Osteoblast (primary cell): ENCODE data around the gene TMEM245. TPM values are rescaled to one million over a fixed set of nuclear protein-coding genes. Genes with fewer than 3 reads are reported as not detected.
"Not testable (repeated sequence)": the region's sequence is repeated elsewhere in the genome, so short reads cannot be mapped to it uniquely, and the experiment has no call there.

Experiments
- DNase-seq: peaks from one replicate; pipeline ENCODE4 v3.0.0; 2011; ENCODE audit warnings: low spot score, mixed read lengths; ENCODE audit not compliant: insufficient read length; ENCODE audit errors: missing footprints
- H2AFZ ChIP-seq: 2 replicates; pipeline ENCODE4 v1.6.0; 2011; ENCODE audit warnings: mild to moderate bottlenecking, low read length
- H3K27ac ChIP-seq: 2 replicates; pipeline ENCODE4 v1.5.1; 2011; ENCODE audit warnings: mild to moderate bottlenecking, low read depth, low read length, moderate library complexity
- H3K27me3 ChIP-seq: 2 replicates; pipeline ENCODE4 v1.6.0; 2012; ENCODE audit warnings: mild to moderate bottlenecking, control low read depth, inconsistent platforms, low read length, moderate library complexity; ENCODE audit not compliant: insufficient read depth
- H3K36me3 ChIP-seq: 2 replicates; pipeline ENCODE4 v1.5.1; 2011; ENCODE audit warnings: mild to moderate bottlenecking, low read length, control low read depth, moderate library complexity; ENCODE audit not compliant: insufficient read depth
- H3K4me1 ChIP-seq: 2 replicates; pipeline ENCODE4 v1.5.1; 2011; ENCODE audit warnings: mild to moderate bottlenecking, low read length, control low read depth, moderate library complexity; ENCODE audit not compliant: insufficient read depth
- H3K4me2 ChIP-seq: 2 replicates; pipeline ENCODE4 v1.6.0; 2011; ENCODE audit warnings: mild to moderate bottlenecking, low read length; ENCODE audit not compliant: insufficient read depth
- H3K4me3 ChIP-seq: fragments of 200-600 bp; sonication (generic); 3 replicates; pipeline ENCODE4 v1.5.1; 2012; ENCODE audit warnings: mild to moderate bottlenecking, low read length, inconsistent platforms; ENCODE audit not compliant: insufficient read depth
- H3K79me2 ChIP-seq: 2 replicates; pipeline ENCODE4 v1.6.0; 2012; ENCODE audit warnings: mild to moderate bottlenecking, low read length, control low read depth, inconsistent platforms; ENCODE audit not compliant: insufficient read depth
- H3K9me3 ChIP-seq: 2 replicates; pipeline ENCODE4 v1.5.1; 2011; ENCODE audit warnings: low read depth, low read length, control low read depth
- H4K20me1 ChIP-seq: 2 replicates; pipeline ENCODE4 v1.6.0; 2012; ENCODE audit warnings: mild to moderate bottlenecking, low read length, control low read depth; ENCODE audit not compliant: insufficient read depth
- total RNA-seq: library from RNA; depleted of rRNA; stranded (reverse); fragments of >200 nt; gene quantifications from 2 replicates; pipeline ENCODE4 v1.2.3, GENCODE V29; 2012
- TF ChIP-seq, protein P1 (sequence below): IDR thresholded peaks from 2 replicates; pipeline ENCODE4 v1.5.1; 2011; ENCODE audit warnings: mild to moderate bottlenecking, low read depth, low read length, moderate library complexity; ENCODE audit errors: extremely low read depth

Gene TMEM245
- total RNA-seq, 1 donor: 45.2 TPM

DNA sequence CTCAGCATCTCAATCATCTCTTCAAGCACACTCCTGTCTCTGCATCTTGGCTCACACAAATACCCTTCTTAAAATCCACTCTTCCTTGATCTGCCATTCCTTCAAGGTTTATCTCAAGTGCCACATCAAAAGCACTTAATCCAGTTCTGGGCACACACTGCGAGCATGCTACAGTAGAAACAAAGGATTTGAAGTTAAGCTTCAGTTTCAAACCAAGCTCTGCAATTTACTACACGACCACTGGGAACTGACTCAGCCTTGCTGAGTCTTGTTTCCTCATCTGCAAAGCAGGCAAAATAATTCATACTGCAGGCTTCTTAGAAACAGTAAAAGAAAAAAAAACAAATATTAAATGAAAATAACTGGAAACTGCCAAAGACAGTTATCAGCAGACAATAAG lies 56.0 kb downstream of the TMEM245 start:
- Histone ChIP-seq H2AFZ (no peak overlapping the region), H3K79me2 (peaks cover 6% of the 10 kb centered on the region), H3K4me1 (peaks cover 23% of the 10 kb centered on the region), H4K20me1 (no peaks in the 10 kb centered on the region), H3K4me3 (no peak overlapping the region), H3K36me3 (peaks cover 47% of the 10 kb centered on the region), H3K4me2 (no peak overlapping the region), H3K9me3 (no peaks in the 10 kb centered on the region), H3K27ac (no peak overlapping the region), H3K27me3 (no peaks in the 10 kb centered on the region)
- TF ChIP-seq, protein P1, sequence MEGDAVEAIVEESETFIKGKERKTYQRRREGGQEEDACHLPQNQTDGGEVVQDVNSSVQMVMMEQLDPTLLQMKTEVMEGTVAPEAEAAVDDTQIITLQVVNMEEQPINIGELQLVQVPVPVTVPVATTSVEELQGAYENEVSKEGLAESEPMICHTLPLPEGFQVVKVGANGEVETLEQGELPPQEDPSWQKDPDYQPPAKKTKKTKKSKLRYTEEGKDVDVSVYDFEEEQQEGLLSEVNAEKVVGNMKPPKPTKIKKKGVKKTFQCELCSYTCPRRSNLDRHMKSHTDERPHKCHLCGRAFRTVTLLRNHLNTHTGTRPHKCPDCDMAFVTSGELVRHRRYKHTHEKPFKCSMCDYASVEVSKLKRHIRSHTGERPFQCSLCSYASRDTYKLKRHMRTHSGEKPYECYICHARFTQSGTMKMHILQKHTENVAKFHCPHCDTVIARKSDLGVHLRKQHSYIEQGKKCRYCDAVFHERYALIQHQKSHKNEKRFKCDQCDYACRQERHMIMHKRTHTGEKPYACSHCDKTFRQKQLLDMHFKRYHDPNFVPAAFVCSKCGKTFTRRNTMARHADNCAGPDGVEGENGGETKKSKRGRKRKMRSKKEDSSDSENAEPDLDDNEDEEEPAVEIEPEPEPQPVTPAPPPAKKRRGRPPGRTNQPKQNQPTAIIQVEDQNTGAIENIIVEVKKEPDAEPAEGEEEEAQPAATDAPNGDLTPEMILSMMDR: peak; percentile 30
- DNase-seq: peak; percentile 46

DNA sequence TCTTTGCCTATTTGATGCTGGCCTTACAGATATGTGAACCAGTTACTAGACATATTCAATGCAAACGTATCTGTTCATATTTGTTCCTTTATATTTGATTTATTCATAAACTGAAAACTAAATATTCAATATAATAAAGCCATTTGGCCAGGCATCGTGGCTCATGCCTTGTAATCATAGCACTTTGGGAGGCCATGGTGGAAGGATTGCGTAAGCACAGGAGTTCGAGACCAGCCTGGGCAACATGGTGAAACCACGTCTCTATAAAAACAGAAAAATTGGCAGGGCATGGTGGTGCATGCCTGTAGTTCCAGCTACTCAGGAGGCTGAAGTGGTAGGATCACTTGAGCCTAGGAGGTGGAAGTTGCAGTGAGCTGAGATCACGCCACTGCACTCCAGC lies 57.2 kb downstream of the TMEM245 start:
- Histone ChIP-seq H3K4me2 (no peak overlapping the region), H3K36me3 (peaks cover 46% of the 10 kb centered on the region), H3K4me3 (no peak overlapping the region), H3K9me3 (no peaks in the 10 kb centered on the region), H3K79me2 (peaks cover 6% of the 10 kb centered on the region), H4K20me1 (no peaks in the 10 kb centered on the region), H3K27ac (no peak overlapping the region), H3K4me1 (peaks cover 23% of the 10 kb centered on the region), H2AFZ (no peak overlapping the region), H3K27me3 (no peaks in the 10 kb centered on the region)
- TF ChIP-seq, protein P1: no peak
- DNase-seq: no peak

DNA sequence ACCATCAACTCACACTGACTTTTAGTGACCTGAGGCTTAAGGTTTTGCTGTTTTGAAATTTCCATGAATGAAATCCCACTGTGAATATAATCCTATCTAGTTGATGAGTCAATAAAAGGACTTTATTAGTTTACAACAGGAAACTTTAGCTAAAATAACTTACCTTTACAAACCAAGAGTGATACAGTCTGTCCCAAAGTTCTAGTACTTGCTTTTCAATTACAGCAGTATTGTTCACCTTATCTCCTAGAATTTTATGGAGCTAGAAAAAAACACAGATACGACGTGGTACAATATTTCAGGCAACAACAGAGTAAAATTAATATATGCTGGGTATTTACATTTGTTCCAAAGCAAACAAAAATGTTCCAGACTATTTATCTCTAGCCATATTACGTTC lies 59.6 kb downstream of the TMEM245 start:
- H3K9me3 ChIP-seq: no peaks in the 10 kb centered on the region
- no peak overlapping the region for H3K27ac ChIP-seq
- TF ChIP-seq, protein P1: no peak
- no peak overlapping the region for H3K4me3 ChIP-seq
- peaks cover 6% of the 10 kb centered on the region for H3K79me2 ChIP-seq
- no peaks in the 10 kb centered on the region for H3K27me3 ChIP-seq
- no peaks in the 10 kb centered on the region for H4K20me1 ChIP-seq
- H3K4me2 ChIP-seq: no peak overlapping the region
- peaks cover 51% of the 10 kb centered on the region for H3K36me3 ChIP-seq
- no peak overlapping the region for H2AFZ ChIP-seq
- peaks cover 15% of the 10 kb centered on the region for H3K4me1 ChIP-seq
- no peak for DNase-seq

GRCh38 chr9:109053121-109053520 lies 66.6 kb downstream of the TMEM245 start:
- not testable (repeated sequence) for H4K20me1 ChIP-seq, H3K4me3 ChIP-seq, H2AFZ ChIP-seq, H3K27me3 ChIP-seq, H3K4me2 ChIP-seq, H3K9me3 ChIP-seq, H3K79me2 ChIP-seq, DNase-seq
- Histone ChIP-seq H3K36me3 (peaks cover 34% of the 10 kb centered on the region), H3K27ac (peak overlapping the region; percentile 43), H3K4me1 (peaks cover 22% of the 10 kb centered on the region)
